Neuron (in vitro differentiated cells): ENCODE results near the gene IL32.

Experiments
- H2AFZ ChIP-seq: one replicate; pipeline ENCODE4 v1.6.1; 2013; ENCODE audit warnings: low read depth, mild to moderate bottlenecking, inconsistent platforms, low read length, moderate library complexity
- H3K27me3 ChIP-seq: one replicate; pipeline ENCODE4 v1.6.1; 2013; ENCODE audit warnings: low read length; ENCODE audit not compliant: insufficient read depth
- H3K36me3 ChIP-seq: one replicate; pipeline ENCODE4 v1.6.1; 2013; ENCODE audit warnings: low read length; ENCODE audit not compliant: insufficient read depth
- H3K4me1 ChIP-seq: one replicate; pipeline ENCODE4 v1.6.1; 2013; ENCODE audit warnings: low read length; ENCODE audit not compliant: insufficient read depth
- H3K4me3 ChIP-seq: 2 replicates; pipeline ENCODE4 v1.5.1; 2013; ENCODE audit warnings: mild to moderate bottlenecking, low read length, moderate library complexity
- H3K9me3 ChIP-seq: one replicate; pipeline ENCODE4 v1.6.1; 2013; ENCODE audit warnings: low read length

IL32 gene

DNA sequence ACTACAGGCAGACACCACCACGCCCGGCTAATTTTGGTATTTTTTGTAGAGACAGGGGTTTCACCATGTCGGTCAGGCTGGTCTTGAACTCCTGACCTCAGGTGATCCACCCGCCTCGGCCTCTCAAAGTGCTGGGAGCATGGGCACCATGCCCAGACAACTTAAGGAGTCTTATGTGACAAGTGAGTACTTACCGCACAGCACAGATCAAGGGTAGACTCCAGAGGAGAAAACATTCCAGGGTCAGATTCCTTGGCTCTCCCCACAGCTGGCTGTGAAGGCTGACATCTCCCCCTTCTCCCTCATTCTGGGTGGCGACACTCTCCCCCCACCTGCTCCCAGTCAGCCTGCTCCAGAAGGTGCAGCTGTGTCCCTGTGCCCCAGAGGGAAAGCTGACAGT lies 23.0 kb downstream of the IL32 start:
- no peak overlapping the region for H3K4me3 ChIP-seq
- no peak overlapping the region for H2AFZ ChIP-seq
- no peaks in the 10 kb centered on the region for H3K36me3 ChIP-seq
- peaks cover 19% of the 10 kb centered on the region for H3K4me1 ChIP-seq
- no peaks in the 10 kb centered on the region for H3K9me3 ChIP-seq
- no peaks in the 10 kb centered on the region for H3K27me3 ChIP-seq

DNA sequence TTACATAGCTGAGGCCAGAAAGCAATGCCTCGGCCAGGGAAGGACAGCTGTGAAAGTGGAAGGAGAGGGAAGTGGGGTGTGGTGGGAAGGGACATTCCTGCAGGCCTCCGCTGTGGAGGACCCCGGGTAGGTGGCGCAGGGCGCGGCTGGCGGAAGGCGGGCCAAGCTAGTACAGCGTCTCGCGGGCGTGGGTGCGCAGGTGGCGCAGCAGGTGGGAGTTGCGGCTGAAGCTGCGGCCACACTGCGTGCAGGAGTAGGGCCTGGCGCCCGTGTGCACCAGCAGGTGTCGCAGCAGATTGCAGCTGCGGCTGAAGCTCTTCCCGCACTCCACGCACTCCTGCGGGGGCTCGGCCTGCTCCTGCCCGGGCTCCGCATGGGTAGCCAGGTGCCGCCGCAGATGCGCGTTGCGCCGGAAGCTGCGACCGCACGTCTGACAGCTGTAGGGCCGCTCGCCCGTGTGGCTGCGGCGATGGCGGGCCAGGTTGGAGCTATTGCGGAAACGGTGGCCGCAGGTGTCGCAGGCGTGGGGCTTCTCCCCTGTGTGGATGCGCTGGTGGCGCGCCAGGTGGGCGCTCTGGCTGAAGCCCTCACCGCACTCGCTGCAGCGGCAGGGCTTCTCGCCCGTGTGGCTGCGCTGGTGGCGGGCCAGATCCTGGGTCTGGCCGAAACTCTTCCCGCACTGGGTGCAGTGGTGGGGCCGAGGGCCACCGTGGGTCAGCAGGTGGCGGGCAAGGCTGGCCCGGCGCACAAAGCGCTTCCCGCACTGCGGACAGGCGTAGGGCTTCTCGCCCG lies 23.7 kb downstream of the IL32 start:
- H3K4me3 ChIP-seq, result no peak overlapping the region
- no peaks in the 10 kb centered on the region for H3K9me3 ChIP-seq
- H2AFZ ChIP-seq, result no peak overlapping the region
- H3K4me1 ChIP-seq, result peaks cover 16% of the 10 kb centered on the region
- H3K27me3 ChIP-seq, result no peaks in the 10 kb centered on the region
- no peaks in the 10 kb centered on the region for H3K36me3 ChIP-seq

DNA sequence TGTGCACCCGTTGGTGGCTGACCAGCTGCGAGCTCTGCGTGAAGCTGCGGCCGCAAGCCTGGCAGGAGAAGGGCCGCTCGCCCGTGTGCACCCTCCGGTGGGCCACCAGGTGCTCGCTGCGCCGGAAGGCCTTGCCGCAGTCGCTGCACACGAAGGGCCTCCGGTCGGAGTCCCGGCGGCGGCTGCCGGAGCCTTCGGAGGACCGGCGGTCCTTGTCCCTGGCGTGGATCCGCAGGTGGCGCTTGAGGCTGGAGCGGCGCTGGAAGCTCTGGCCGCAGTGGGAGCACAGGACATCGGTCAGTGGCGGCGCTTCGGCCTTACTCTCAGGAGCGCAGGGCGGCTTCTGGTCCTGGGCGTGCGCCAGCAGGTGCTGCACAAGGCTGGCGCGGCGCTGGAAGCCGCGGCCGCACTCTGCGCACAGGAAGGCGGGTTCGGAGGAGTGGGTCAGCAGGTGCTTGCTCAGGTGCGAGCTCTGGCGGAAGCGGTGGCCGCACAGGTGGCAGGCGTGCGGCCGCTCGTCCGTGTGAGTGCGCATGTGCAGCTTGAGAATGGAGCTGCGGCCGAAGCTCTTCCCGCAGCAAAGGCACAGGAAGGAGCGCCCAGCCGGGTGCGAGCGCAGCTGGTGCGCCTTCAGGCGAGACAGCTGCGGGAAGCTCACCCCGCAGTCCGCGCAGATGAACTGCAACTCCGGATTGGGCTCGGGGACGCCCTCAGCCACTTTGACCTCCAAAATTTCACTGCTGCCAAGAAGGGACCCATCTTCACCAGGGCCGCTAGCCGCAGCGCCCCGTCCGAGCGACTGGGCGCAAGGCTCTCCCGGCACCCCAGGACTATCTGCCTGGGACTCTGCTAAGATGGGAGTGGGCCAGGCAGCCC lies 24.5 kb downstream of the IL32 start:
- Histone ChIP-seq H2AFZ (no peak overlapping the region), H3K4me3 (no peak overlapping the region), H3K36me3 (no peaks in the 10 kb centered on the region), H3K4me1 (peaks cover 16% of the 10 kb centered on the region), H3K9me3 (no peaks in the 10 kb centered on the region), H3K27me3 (no peaks in the 10 kb centered on the region)

DNA sequence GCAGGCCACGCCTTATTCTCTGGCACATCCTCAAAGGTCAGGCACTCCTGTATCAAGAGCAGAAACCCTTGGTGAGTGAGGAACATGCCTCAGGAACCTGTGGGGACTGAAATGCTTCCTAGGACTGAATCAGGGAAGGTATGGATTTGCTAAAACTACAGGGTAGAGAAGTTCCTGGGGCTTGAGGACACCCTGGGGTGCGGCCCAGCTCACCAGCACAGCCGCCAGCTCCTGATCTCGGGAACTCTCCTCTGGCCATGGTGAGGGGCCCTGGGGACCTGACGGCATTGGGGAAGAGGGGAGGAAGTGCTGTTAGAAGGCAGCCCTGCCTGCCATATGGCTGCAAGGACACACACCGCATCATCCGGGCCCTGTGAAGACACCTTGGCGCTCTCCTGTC lies 26.1 kb downstream of the IL32 start:
- Histone ChIP-seq H3K4me1 (peaks cover 14% of the 10 kb centered on the region), H3K27me3 (no peaks in the 10 kb centered on the region), H3K36me3 (no peaks in the 10 kb centered on the region), H2AFZ (no peak overlapping the region), H3K4me3 (no peak overlapping the region), H3K9me3 (no peaks in the 10 kb centered on the region)

DNA sequence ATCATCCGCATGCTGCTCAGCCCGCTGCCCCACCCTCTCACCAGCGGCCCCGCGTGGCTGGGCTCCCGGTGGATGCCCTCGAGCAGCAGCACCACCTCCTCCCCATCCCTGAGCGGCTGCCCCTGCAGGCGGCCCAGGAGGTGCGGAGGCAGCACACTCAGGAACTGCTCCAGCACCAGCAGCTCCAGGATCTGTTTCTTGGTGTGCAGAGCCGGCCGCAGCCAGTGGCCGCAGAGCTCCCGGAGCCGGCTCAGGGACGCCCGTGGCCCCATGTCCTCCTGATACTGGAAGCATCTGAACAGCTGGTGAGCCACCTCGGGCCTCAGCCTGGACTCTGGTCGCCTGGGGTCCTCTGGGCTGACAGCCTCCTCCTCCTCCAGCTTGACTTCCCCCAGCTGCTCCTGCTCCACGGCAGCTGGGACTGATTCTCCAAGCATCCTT lies 27.1 kb downstream of the IL32 start:
- Histone ChIP-seq H3K4me1 (peaks cover 7% of the 10 kb centered on the region), H3K27me3 (peaks cover 3% of the 10 kb centered on the region), H3K36me3 (no peaks in the 10 kb centered on the region), H2AFZ (no peak overlapping the region), H3K9me3 (no peaks in the 10 kb centered on the region), H3K4me3 (no peak overlapping the region)

DNA sequence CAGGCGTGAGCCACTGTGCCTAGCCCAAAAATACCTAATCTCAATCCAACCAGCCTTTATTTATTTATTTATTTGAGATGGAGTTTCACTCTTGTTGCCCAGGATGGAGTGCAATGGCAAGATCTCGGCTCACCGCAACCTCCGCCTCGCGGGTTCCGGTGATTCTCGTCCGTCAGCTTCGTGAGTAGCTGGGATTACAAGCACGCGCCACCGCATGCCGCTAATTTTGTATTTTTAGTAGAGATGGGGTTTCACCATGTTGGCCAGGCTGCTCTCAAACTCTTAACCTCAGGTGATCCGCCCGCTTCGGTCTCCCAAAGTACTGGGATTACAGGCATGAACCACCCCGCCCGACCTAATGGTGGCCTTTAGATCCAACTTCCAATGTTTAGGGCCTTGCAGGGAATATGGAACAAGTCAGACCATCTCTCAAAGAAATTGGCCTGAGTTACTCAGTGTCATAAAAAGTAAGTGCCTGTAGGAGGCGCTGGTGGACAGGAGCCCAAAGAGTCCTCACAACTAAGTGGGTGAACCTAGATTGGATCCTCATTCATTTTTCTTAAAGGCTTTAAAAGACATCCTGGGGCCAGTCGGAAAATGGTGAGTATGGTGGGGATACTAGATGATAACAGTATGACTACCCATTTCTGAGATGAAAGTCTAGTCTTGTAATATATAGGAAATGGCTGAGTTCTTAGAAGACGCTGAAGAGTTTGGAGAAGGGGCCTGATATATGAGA lies 29.0 kb downstream of the IL32 start:
- H3K4me3 ChIP-seq, result no peak overlapping the region
- no peaks in the 10 kb centered on the region for H3K9me3 ChIP-seq
- peaks cover 3% of the 10 kb centered on the region for H3K4me1 ChIP-seq
- H2AFZ ChIP-seq, result no peak overlapping the region
- no peaks in the 10 kb centered on the region for H3K36me3 ChIP-seq
- H3K27me3 ChIP-seq, result peaks cover 16% of the 10 kb centered on the region

DNA sequence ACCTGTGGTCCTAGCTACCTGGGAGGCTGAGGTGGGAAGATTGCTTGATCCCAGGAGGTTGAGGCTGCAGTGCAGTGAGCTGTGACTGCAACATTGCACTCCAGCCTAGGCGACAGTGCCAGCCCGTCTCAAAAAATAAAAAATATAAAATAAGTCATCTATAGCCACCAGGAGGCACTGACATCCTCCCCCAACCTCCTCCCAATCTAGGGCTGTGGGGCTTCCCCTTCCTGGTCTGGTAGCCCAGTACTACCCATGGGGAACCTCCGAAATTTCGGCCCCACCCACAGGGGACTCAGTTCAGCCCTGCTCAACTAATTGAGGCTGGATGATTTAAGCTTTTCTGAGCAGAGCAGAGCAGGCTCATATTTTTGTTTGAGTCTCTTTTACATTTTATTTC lies 30.4 kb downstream of the IL32 start:
- Histone ChIP-seq H2AFZ (no peak overlapping the region), H3K4me3 (no peak overlapping the region), H3K4me1 (peaks cover 3% of the 10 kb centered on the region), H3K27me3 (peaks cover 16% of the 10 kb centered on the region), H3K9me3 (no peaks in the 10 kb centered on the region), H3K36me3 (no peaks in the 10 kb centered on the region)

DNA sequence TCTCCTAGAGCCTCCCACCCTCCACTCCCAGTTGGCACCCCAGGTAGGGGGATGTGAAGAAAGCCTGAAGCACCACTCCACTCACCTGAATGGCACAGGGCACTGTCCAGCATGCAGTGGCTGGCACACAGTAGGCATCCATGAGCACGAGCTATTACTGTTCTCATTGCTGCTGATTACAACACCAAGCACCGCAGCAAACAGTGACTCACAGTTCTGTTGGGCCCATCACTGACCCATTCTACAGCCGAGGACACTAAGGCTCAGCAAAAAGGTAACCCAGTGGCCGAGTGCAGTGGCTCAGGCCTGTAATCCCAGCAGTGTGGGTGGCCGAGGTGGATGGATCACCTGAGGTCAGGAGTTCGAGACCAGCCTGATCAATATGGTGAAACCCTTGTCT lies 30.9 kb downstream of the IL32 start:
- H3K9me3 ChIP-seq, result no peaks in the 10 kb centered on the region
- H3K4me3 ChIP-seq, result no peak overlapping the region
- peaks cover 3% of the 10 kb centered on the region for H3K4me1 ChIP-seq
- no peaks in the 10 kb centered on the region for H3K36me3 ChIP-seq
- no peak overlapping the region for H2AFZ ChIP-seq
- peaks cover 16% of the 10 kb centered on the region for H3K27me3 ChIP-seq

DNA sequence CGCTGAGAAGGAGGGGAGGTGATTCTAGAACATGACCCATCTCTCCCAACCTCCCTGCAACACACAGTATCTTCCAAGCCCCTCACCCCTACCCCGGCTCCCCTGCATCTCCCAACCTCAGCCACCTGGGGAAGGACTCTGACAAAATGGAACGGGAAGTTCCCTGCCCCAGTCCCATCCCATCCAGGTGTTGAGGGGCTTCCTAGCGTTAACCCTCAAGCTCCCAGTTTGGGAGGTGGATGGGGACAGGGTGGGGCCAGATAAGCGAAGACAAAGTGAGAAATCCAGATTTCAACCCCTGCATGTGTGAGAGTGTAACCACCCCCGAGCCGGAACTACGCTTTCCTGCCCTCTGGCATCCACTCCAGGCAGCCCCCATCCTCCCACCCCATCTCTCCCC lies 31.8 kb downstream of the IL32 start:
- Histone ChIP-seq H2AFZ (no peak overlapping the region), H3K4me3 (no peak overlapping the region), H3K36me3 (no peaks in the 10 kb centered on the region), H3K27me3 (peaks cover 16% of the 10 kb centered on the region), H3K4me1 (peaks cover 8% of the 10 kb centered on the region), H3K9me3 (no peaks in the 10 kb centered on the region)

DNA sequence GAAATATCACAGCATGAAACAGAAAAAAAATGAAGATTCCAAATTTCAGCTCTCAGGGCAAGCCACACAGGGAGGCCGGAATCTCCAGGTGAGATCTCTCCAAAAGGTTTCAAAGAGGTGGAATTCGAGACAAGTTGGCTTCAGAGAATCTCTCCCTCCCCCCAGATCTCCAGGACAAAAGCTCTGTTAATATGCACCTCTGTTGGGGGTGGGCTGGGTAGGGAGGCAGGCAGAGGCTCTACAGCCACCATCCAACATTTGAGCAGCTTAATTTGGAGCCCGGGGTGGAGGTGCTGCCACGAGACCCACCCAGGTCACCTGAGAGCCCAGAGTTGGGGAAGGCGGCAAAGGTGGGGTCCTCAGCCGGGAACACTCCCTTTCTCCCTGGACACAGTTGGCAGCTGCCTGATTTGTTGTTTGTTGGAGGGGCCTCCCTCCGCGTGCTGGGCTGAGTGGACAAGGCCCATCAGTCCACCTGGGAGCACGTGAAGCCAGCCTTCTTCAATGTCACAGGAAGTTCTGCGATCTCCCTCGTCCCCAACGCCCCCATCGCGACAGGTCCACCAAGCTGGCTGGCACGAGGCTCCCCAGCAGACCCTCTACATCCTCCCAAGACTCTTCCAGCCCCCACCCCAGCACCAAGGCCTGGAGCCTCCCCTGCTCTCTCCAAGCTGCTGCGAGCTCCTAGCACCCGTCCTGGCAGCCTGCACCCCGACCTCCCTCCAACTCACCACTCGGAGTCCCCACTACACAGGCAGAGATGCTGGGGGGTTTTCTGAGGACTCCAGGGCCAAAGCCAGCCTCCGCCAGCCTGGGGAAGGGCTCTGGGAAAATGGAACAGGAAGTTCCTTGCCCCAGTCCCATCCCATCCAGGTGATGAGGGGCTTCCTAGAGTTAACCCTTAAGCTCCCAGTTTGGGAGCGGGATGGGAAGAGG lies 33.3 kb downstream of the IL32 start, which contains the start of gene ZSCAN10:
TSS of gene ZSCAN10 (minus strand) at position 836 of the 936 bp plus-strand sequence. CDS start 6,357 bp downstream, outside the sequence.
- peaks cover 9% of the 10 kb centered on the region for H3K4me1 ChIP-seq
- H3K27me3 ChIP-seq, result peaks cover 16% of the 10 kb centered on the region
- H3K4me3 ChIP-seq, result no peak within 1 kb of the TSS
- no peaks in the 10 kb centered on the region for H3K36me3 ChIP-seq
- no peak within 1 kb of the TSS for H2AFZ ChIP-seq
- no peaks in the 10 kb centered on the region for H3K9me3 ChIP-seq

DNA sequence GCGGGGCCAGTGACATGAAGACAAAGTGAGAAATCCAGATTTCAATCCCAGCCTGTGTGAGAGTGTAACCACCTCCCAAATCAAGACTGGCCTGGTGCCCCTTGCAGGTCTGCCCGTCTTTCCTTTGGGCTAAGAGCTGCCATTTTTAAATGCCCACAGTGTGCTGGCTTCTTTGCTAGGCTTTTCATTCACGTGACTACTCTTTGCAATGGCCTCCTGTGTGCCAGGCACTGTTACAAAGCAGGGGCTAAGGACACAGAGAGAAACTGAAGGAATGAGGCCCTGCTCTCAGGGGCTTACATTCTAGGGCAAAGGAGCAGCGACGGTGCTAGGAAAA lies 33.9 kb downstream of the IL32 start:
- H3K36me3 ChIP-seq, result no peaks in the 10 kb centered on the region
- H3K9me3 ChIP-seq, result no peaks in the 10 kb centered on the region
- no peak overlapping the region for H2AFZ ChIP-seq
- H3K27me3 ChIP-seq, result peaks cover 16% of the 10 kb centered on the region
- peaks cover 9% of the 10 kb centered on the region for H3K4me1 ChIP-seq
- no peak overlapping the region for H3K4me3 ChIP-seq

DNA sequence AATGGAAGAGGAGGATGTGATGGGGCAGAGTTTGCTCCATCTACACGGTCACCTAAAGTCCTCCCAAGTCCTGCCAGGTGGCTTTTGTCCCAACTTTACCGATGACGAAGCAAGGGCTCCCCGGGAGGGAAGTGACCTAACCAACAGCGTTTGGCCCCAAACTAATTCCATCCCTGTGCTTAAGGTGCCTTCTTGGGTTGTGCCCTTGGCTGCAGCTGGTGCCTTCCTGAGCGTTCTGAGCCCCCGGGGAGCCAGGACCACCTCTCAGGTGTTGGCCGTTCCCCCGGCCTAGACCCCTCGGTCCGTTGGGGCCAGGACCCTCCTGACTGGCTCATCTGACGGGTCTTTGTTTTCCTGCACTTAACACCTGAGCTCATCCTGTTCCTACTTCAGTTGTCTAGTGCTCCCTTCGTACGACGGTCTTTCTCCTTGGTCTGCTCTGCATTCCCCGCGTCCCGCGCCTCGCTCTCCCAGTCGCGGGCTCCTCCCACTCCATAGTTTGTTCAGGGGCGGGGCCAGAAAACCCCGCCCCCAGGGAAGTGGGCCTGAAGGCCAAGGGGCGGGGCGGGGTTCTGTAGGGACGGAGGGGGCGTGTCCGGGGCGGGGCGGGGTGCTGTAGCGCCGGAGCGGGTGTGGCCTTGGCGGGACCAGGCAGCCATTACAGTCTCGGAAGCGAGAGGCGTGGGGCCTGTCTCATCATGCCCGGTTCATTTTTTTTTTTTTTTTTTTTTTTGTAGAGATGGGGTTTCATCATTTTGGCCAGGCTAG lies 34.5 kb downstream of the IL32 start:
- no peaks in the 10 kb centered on the region for H3K9me3 ChIP-seq
- no peak overlapping the region for H2AFZ ChIP-seq
- H3K36me3 ChIP-seq, result no peaks in the 10 kb centered on the region
- peaks cover 16% of the 10 kb centered on the region for H3K27me3 ChIP-seq
- H3K4me3 ChIP-seq, result no peak overlapping the region
- H3K4me1 ChIP-seq, result peaks cover 9% of the 10 kb centered on the region
